ENCODE measurements around the gene FAM241A. TPM values are rescaled to one million over a fixed set of nuclear protein-coding genes. Genes with fewer than 3 reads are reported as not detected.

Gene FAM241A
- total RNA-seq, 1 donor = 2.2 TPM

- H3K27me3 ChIP-seq (ENCODE audit: insufficient read depth, low read length) = no peaks in the 10 kb centered on the region
- no peaks in the 10 kb centered on the region for H3K79me2 ChIP-seq (ENCODE audit: insufficient read depth, low read length)
- no peaks in the 10 kb centered on the region for H3K36me3 ChIP-seq (ENCODE audit: insufficient read depth, low read length)
- no peak for TF ChIP-seq CTCF (IDR thresholded peaks at IDR 0.05; ENCODE audit: extremely low read depth, low read depth, low read length)
- no peak overlapping the region for H3K27ac ChIP-seq (ENCODE audit: low read depth, low read length)
- H3K4me3 ChIP-seq (ENCODE audit: insufficient read depth, low read length) = no peak overlapping the region
- H2AFZ ChIP-seq (ENCODE audit: low read length) = no peak overlapping the region
- no peaks in the 10 kb centered on the region for H3K9me3 ChIP-seq (ENCODE audit: low read depth, low read length)
- no peak for DNase-seq (ENCODE audit: insufficient read length, low spot score, missing footprints)
- no peaks in the 10 kb centered on the region for H3K4me1 ChIP-seq (ENCODE audit: insufficient read depth, low read length)
- no peaks in the 10 kb centered on the region for H4K20me1 ChIP-seq (ENCODE audit: insufficient read depth, low read length)
- no peak overlapping the region for H3K4me2 ChIP-seq (ENCODE audit: insufficient read depth, low read length)
Measured at GRCh38 chr4:112119353-112119783, 25.9 kb upstream of the FAM241A start.

GRCh38 chr4:112120021-112120420, 25.2 kb upstream of the FAM241A start:
- Histone ChIP-seq H3K36me3 (ENCODE audit: insufficient read depth, low read length) (no peaks in the 10 kb centered on the region), H3K4me2 (ENCODE audit: insufficient read depth, low read length) (no peak overlapping the region), H3K27me3 (ENCODE audit: insufficient read depth, low read length) (no peaks in the 10 kb centered on the region), H4K20me1 (ENCODE audit: insufficient read depth, low read length) (no peaks in the 10 kb centered on the region), H3K9me3 (ENCODE audit: low read depth, low read length) (no peaks in the 10 kb centered on the region), H3K4me3 (ENCODE audit: insufficient read depth, low read length) (no peak overlapping the region), H3K27ac (ENCODE audit: low read depth, low read length) (no peak overlapping the region), H2AFZ (ENCODE audit: low read length) (no peak overlapping the region), H3K79me2 (ENCODE audit: insufficient read depth, low read length) (no peaks in the 10 kb centered on the region), H3K4me1 (ENCODE audit: insufficient read depth, low read length) (no peaks in the 10 kb centered on the region)
- no peak for TF ChIP-seq CTCF (IDR thresholded peaks at IDR 0.05; ENCODE audit: extremely low read depth, low read depth, low read length)
- DNase-seq (ENCODE audit: insufficient read length, low spot score, missing footprints) = no peak

GRCh38 chr4:112125416-112125815, 19.8 kb upstream of the FAM241A start:
- Histone ChIP-seq H4K20me1 (ENCODE audit: insufficient read depth, low read length) (no peaks in the 10 kb centered on the region), H2AFZ (ENCODE audit: low read length) (no peak overlapping the region), H3K27ac (ENCODE audit: low read depth, low read length) (no peak overlapping the region), H3K79me2 (ENCODE audit: insufficient read depth, low read length) (no peaks in the 10 kb centered on the region), H3K4me2 (ENCODE audit: insufficient read depth, low read length) (no peak overlapping the region), H3K27me3 (ENCODE audit: insufficient read depth, low read length) (no peaks in the 10 kb centered on the region), H3K36me3 (ENCODE audit: insufficient read depth, low read length) (no peaks in the 10 kb centered on the region), H3K4me3 (ENCODE audit: insufficient read depth, low read length) (no peak overlapping the region), H3K4me1 (ENCODE audit: insufficient read depth, low read length) (peaks cover 12% of the 10 kb centered on the region), H3K9me3 (ENCODE audit: low read depth, low read length) (no peaks in the 10 kb centered on the region)
- DNase-seq (ENCODE audit: insufficient read length, low spot score, missing footprints) = no peak
- TF ChIP-seq CTCF (IDR thresholded peaks at IDR 0.05; ENCODE audit: extremely low read depth, low read depth, low read length) = no peak

GRCh38 chr4:112127048-112127637, 18.1 kb upstream of the FAM241A start:
- Histone ChIP-seq H3K79me2 (ENCODE audit: insufficient read depth, low read length) (no peaks in the 10 kb centered on the region), H3K4me2 (ENCODE audit: insufficient read depth, low read length) (peak overlapping the region; percentile 85), H3K27ac (ENCODE audit: low read depth, low read length) (peak overlapping the region; percentile 82), H4K20me1 (ENCODE audit: insufficient read depth, low read length) (no peaks in the 10 kb centered on the region), H3K27me3 (ENCODE audit: insufficient read depth, low read length) (no peaks in the 10 kb centered on the region), H3K9me3 (ENCODE audit: low read depth, low read length) (no peaks in the 10 kb centered on the region), H2AFZ (ENCODE audit: low read length) (peak overlapping the region; percentile 93), H3K4me1 (ENCODE audit: insufficient read depth, low read length) (peaks cover 12% of the 10 kb centered on the region), H3K36me3 (ENCODE audit: insufficient read depth, low read length) (no peaks in the 10 kb centered on the region), H3K4me3 (ENCODE audit: insufficient read depth, low read length) (peak overlapping the region; percentile 57)
- DNase-seq (ENCODE audit: insufficient read length, low spot score, missing footprints) = no peak
- TF ChIP-seq CTCF (IDR thresholded peaks at IDR 0.05; ENCODE audit: extremely low read depth, low read depth, low read length) = no peak
